K562 (cell line): ENCODE data around the gene CPVL. TPM values are rescaled to one million over a fixed set of nuclear protein-coding genes. Genes with fewer than 3 reads are reported as not detected.

Experiments
- ATAC-seq: fragments of 200-7000 bp; cut with Tn5 transposase; 3 replicates; pipeline ENCODE4 v1.9.1; 2020; ENCODE audit warnings: moderate library complexity
- BruUV-seq: library from RNA; stranded (reverse); fragments of 400-500 nt; replicated peaks from 2 replicates; lab custom pipeline; 2021; lab: Mats Ljungman, UMichigan
- CTCF ChIA-PET: fragments of 300-600 bp; formaldehyde crosslinking; extraction: SDS; loops from one replicate; lab custom pipeline; 2021; ENCODE audit warnings: low intra/inter-chr PET ratio; lab: Yijun Ruan, JAX
- POLR2A ChIA-PET: fragments of 300-600, 350-650 bp; sonication (Branson Sonifier 250); formaldehyde crosslinking; extraction: SDS; loops from one replicate; lab custom pipeline; 2021; ENCODE audit warnings: antibody characterized with exemption, inconsistent platforms; lab: Yijun Ruan, JAX
- DNase-seq, 4 experiments: peaks; one replicate each; pipeline versions ENCODE4 v3.0.0 to v3.0.0-alpha.2; 2011 to 2018; ENCODE audit warnings: low spot score in 3 of 4, mixed read lengths in 3 of 4; ENCODE audit errors: extremely low read depth in 1 of 4
- FAIRE-seq: peaks from 2 replicates; lab custom pipeline; 2011; peaks lifted over from hg19 to GRCh38; lab: Jason Lieb, UNC
- H2AFZ ChIP-seq: 2 replicates; pipeline ENCODE4 v1.6.0; 2011; ENCODE audit warnings: low read depth, low read length, control low read depth, inconsistent platforms
- H3K27ac ChIP-seq: fragments of 200-600 bp; 3 replicates; pipeline ENCODE4 v1.8.0; 2011; ENCODE audit warnings: low read depth, mild to moderate bottlenecking, control low read depth, inconsistent platforms, low read length, moderate library complexity, mixed read lengths; ENCODE audit errors: extremely low read depth
- H3K27me3 ChIP-seq, 2 experiments: fragments of 300-600 bp in 1 of 2; 2 replicates in 1 of 2; 3 replicates in 1 of 2; pipeline versions ENCODE4 v1.6.0 to v1.8.0; 2011; ENCODE audit warnings: inconsistent platforms in 2 of 2, low read length in 2 of 2, mild to moderate bottlenecking in 1 of 2, mixed read lengths in 1 of 2, moderate library complexity in 1 of 2; ENCODE audit not compliant: control insufficient read depth in 2 of 2, insufficient read depth in 2 of 2
- H3K36me3 ChIP-seq: fragments of 300-600 bp; 3 replicates; pipeline ENCODE4 v1.8.0; 2011; ENCODE audit warnings: mild to moderate bottlenecking, low read length, inconsistent platforms; ENCODE audit not compliant: control insufficient read depth, insufficient read depth
- H3K4me1 ChIP-seq, 2 experiments: fragments of 200-600 bp in 1 of 2; replicated peaks in 1 of 2; 2 replicates in 1 of 2; 3 replicates in 1 of 2; pipeline versions ENCODE4 v1.5.1 to v1.8.0; 2011; ENCODE audit warnings: inconsistent platforms in 2 of 2, low read length in 2 of 2, mild to moderate bottlenecking in 1 of 2, mixed read lengths in 1 of 2, moderate library complexity in 1 of 2; ENCODE audit not compliant: control insufficient read depth in 2 of 2, insufficient read depth in 2 of 2
- H3K4me2 ChIP-seq: 2 replicates; pipeline ENCODE4 v1.6.1; 2011; ENCODE audit warnings: low read length, control low read depth, inconsistent platforms, mixed read lengths; ENCODE audit not compliant: insufficient read depth
- H3K4me3 ChIP-seq: fragments of 200-600 bp; sonication (generic), shearing (Covaris generic); 2 replicates; pipeline ENCODE4 v1.5.1; 2016; ENCODE audit warnings: control low read depth, inconsistent platforms
- H3K79me2 ChIP-seq: fragments of 200-600 bp; 3 replicates; pipeline ENCODE4 v1.8.0; 2011; ENCODE audit warnings: low read length, inconsistent platforms; ENCODE audit not compliant: control insufficient read depth, insufficient read depth
- H3K9ac ChIP-seq, 2 experiments: 2 replicates each; pipeline versions ENCODE4 v1.6.0 to v1.6.1; 2011; ENCODE audit warnings: low read depth in 2 of 2, low read length in 2 of 2, control low read depth in 1 of 2, inconsistent platforms in 1 of 2, mild to moderate bottlenecking in 1 of 2, mixed read lengths in 1 of 2; ENCODE audit not compliant: insufficient read depth in 1 of 2
- H3K9me1 ChIP-seq: one replicate; pipeline ENCODE4 v1.6.0; 2011; ENCODE audit warnings: inconsistent platforms, mild to moderate bottlenecking, low read length, moderate library complexity; ENCODE audit not compliant: control insufficient read depth, insufficient read depth
- H3K9me3 ChIP-seq: replicated peaks from 2 replicates; pipeline ENCODE4 v1.5.1; 2011; ENCODE audit warnings: low read depth, low read length, inconsistent platforms; ENCODE audit not compliant: control insufficient read depth, insufficient read depth
- H4K20me1 ChIP-seq: replicated peaks from 2 replicates; pipeline ENCODE4 v1.6.1; 2011; ENCODE audit warnings: low read length, inconsistent platforms, mixed read lengths; ENCODE audit not compliant: control insufficient read depth, insufficient read depth
- BACH1 ChIP-seq: fragments of 200-800 bp; sonication (Bioruptor generic); IDR thresholded peaks from 2 replicates; pipeline ENCODE4 v1.6.1; 2016; ENCODE audit warnings: missing genetic modification characterization, missing compliant biosample characterization
- BRD4 ChIP-seq: fragments of 200-600 bp; sonication (generic); IDR thresholded peaks from 2 replicates; pipeline ENCODE4 v1.6.1; 2017; ENCODE audit warnings: inconsistent platforms
- BRF1 ChIP-seq: IDR thresholded peaks from 3 replicates; pipeline ENCODE4 v1.6.1; 2011; ENCODE audit warnings: borderline replicate concordance, mild to moderate bottlenecking; ENCODE audit not compliant: insufficient read length; ENCODE audit errors: extremely low read depth
- ELF1 ChIP-seq: fragments of 200-800 bp; sonication (Bioruptor generic); IDR thresholded peaks from 2 replicates; pipeline ENCODE4 v1.6.1; 2016; ENCODE audit warnings: missing genetic modification characterization, missing compliant biosample characterization
- KLF13 ChIP-seq: fragments of 450-650 bp; IDR thresholded peaks from 2 replicates; pipeline ENCODE4 v1.6.1; 2016; ENCODE audit warnings: missing genetic modification characterization, low read depth, mild to moderate bottlenecking, missing compliant biosample characterization, moderate library complexity, borderline replicate concordance
- SETDB1 ChIP-seq: IDR thresholded peaks from one replicate; pipeline ENCODE4 v1.6.1; 2012; ENCODE audit warnings: low read length, control low read depth, inconsistent platforms
- TFAM ChIP-seq: fragments of 250-450 bp; sonication (Bioruptor Pico); conservative IDR thresholded peaks from 2 replicates; pipeline ENCODE4 v1.5.0; 2021; ENCODE audit warnings: mild to moderate bottlenecking, moderate library complexity
- TRIM28 ChIP-seq: fragments of 450-650 bp; IDR thresholded peaks from 2 replicates; pipeline ENCODE4 v1.6.1; 2017
- ZFP30 ChIP-seq: fragments of 250-450 bp; sonication (Bioruptor Pico); IDR thresholded peaks from 2 replicates; pipeline ENCODE4 v1.8.0; 2022; ENCODE audit warnings: moderate library complexity, mild to moderate bottlenecking, inconsistent platforms, borderline replicate concordance
- ZNF311 ChIP-seq: fragments of 250-450 bp; sonication (Bioruptor Pico); IDR thresholded peaks from 2 replicates; pipeline ENCODE4 v1.4.0; 2020; ENCODE audit warnings: mild to moderate bottlenecking, moderate library complexity
- ZNF57 ChIP-seq: fragments of 450-650 bp; formaldehyde crosslinking; IDR thresholded peaks from 2 replicates; pipeline ENCODE4 v1.4.0; 2020; ENCODE audit warnings: mild to moderate bottlenecking, moderate library complexity
- WGBS: fragments of 100-300 bp; shearing (Covaris generic); methylation state at CpG from one replicate; pipeline ENCODE4 v1.1.6; 2016; ENCODE audit warnings: low coverage, mixed read lengths; ENCODE audit not compliant: insufficient coverage; ENCODE audit errors: missing lambda C conversion rate; 5-methylcytosine and 5-hydroxymethylcytosine counted together
- in situ Hi-C: fragments of 300-500 bp; cut with MboI; formaldehyde crosslinking; loops from 4 replicates; pipeline ENCODE4 v1.15.0; 2018; ENCODE audit warnings: inconsistent platforms, mixed read lengths
- intact Hi-C: fragments of 100-400 bp; cut with micrococcal nuclease; formaldehyde crosslinking; loops from 2 replicates; pipeline ENCODE4 v1.14.2; 2022
- polyA plus RNA-seq, 8 experiments: library from polyadenylated mRNA; depleted of rRNA in 4 of 8; stranded (reverse) in 5 of 8; unstranded in 3 of 8; fragments of >200 nt; fragmentation: Nextera tagmentation in 2 of 8; fragmentation: Illumina TruSeq in 1 of 8; extraction: Ambion mirVana in 2 of 8; extraction: Trizol in 1 of 8; gene quantifications; 2 replicates each; pipeline versions ENCODE4 v1.2.1 to v1.2.3, GENCODE V29; 2011 to 2014; ENCODE audit warnings: inconsistent platforms in 1 of 8, missing spikeins in 1 of 8
- total RNA-seq, 7 experiments: library from RNA; depleted of rRNA in 6 of 7; stranded (reverse); fragments of >200 nt in 6 of 7; fragmentation: Illumina TruSeq in 2 of 7; extraction: Trizol in 2 of 7; gene quantifications; 2 replicates each; pipeline versions ENCODE4 v1.2.1 to v1.2.3, GENCODE V29; 2011 to 2021; ENCODE audit warnings: low replicate concordance in 1 of 7
- TF ChIP-seq, protein P1 (sequence below): fragments of 250-450 bp; sonication (Bioruptor Pico); IDR thresholded peaks from 2 replicates; pipeline ENCODE4 v1.8.0; 2021; ENCODE audit warnings: moderate library complexity, mild to moderate bottlenecking, inconsistent platforms
- TF ChIP-seq, protein P2 (sequence below): fragments of 450-650 bp; IDR thresholded peaks from one replicate; pipeline ENCODE4 v1.6.1; 2018; ENCODE audit warnings: mild to moderate bottlenecking, moderate library complexity; ENCODE audit not compliant: partially characterized antibody

CPVL gene
- total and polyA plus RNA-seq, 9 of the 15 experiments (the other 6 are each of a cell fraction or from before 2014, with no cell fraction given) = 0.89 to 2.4 (median 1.5) TPM

DNA sequence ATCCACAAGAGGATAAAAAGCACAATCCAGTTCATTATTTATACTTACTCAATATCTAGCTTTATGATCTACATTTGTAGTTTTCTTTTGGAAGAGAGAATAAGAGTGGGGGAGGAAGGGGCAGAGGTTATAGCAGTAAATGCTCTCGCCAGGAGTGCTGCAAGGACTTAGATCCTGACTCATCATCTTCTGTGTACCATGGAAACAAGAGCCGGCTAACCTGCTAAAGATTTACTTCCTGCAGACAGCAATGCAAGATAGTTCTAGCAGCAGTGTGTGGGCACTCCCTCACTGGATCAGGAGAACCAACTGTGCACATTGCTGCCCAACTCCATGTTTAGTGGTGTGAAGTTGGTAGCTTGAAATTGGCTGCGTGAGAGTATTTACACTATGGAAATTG is 140.5 kb downstream of the CPVL start:
- H3K27me3 ChIP-seq = no peaks in the 10 kb centered on the region
- FAIRE-seq = no peak
- no peak for TF ChIP-seq ZNF311 (CRISPR knock-in tag)
- TF ChIP-seq, protein P1, sequence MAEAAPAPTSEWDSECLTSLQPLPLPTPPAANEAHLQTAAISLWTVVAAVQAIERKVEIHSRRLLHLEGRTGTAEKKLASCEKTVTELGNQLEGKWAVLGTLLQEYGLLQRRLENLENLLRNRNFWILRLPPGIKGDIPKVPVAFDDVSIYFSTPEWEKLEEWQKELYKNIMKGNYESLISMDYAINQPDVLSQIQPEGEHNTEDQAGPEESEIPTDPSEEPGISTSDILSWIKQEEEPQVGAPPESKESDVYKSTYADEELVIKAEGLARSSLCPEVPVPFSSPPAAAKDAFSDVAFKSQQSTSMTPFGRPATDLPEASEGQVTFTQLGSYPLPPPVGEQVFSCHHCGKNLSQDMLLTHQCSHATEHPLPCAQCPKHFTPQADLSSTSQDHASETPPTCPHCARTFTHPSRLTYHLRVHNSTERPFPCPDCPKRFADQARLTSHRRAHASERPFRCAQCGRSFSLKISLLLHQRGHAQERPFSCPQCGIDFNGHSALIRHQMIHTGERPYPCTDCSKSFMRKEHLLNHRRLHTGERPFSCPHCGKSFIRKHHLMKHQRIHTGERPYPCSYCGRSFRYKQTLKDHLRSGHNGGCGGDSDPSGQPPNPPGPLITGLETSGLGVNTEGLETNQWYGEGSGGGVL = no peak
- TF ChIP-seq, all 486 proteins: peak for 0
- Histone ChIP-seq H4K20me1 (no peaks in the 10 kb centered on the region), H3K4me1 (no peaks in the 10 kb centered on the region), H3K9me1 (no peaks in the 10 kb centered on the region), H3K36me3 (no peaks in the 10 kb centered on the region), H3K27ac (no peak overlapping the region), H3K79me2 (no peaks in the 10 kb centered on the region), H2AFZ (no peak overlapping the region), H3K4me2 (no peak overlapping the region), H3K9ac (no peak overlapping the region), H3K4me3 (no peak overlapping the region), H3K9me3 (no peaks in the 10 kb centered on the region)
- intact Hi-C loops (no loop called here), in situ Hi-C loops (no loop called here)
- DNase-seq (no peak), ATAC-seq (no peak)
- CTCF ChIA-PET = no interaction called here
- POLR2A ChIA-PET = no interaction called here
- no TSS peak for BruUV-seq
- 2% methylated on average over 3 of the region's 3 CpGs for WGBS

DNA sequence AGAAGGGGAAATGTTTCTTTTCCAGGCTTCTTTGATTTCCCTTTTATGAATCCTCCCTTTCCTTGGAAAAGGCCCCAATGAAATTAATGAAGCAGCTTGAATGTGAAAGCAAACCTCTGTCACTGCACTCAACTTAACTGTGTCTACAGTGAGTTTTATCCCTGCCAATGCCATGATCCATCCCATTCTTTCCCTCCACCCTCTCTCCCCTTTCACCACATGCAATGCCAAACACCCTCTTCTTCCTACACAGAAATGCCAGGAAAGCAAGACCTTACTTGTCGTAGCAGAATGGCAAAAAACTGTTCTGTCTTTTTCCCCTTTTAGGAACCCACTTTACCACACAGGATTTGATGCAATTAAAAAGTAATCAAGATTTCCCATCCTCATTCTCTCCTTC is 140.9 kb downstream of the CPVL start:
- Histone ChIP-seq H4K20me1 (no peaks in the 10 kb centered on the region), H3K9me1 (no peaks in the 10 kb centered on the region), H3K4me1 (no peaks in the 10 kb centered on the region), H3K27me3 (no peaks in the 10 kb centered on the region), H3K36me3 (no peaks in the 10 kb centered on the region), H2AFZ (no peak overlapping the region), H3K9me3 (no peaks in the 10 kb centered on the region), H3K9ac (no peak overlapping the region), H3K4me2 (no peak overlapping the region), H3K4me3 (no peak overlapping the region), H3K27ac (no peak overlapping the region), H3K79me2 (no peaks in the 10 kb centered on the region)
- FAIRE-seq = no peak
- ATAC-seq = no peak
- intact Hi-C loops (no loop called here), in situ Hi-C loops (no loop called here)
- no peak for DNase-seq
- CTCF ChIA-PET = no interaction called here
- BruUV-seq = no TSS peak
- POLR2A ChIA-PET = no interaction called here
- 0% methylated on average over 1 of the region's 1 CpG for WGBS
- TF ChIP-seq BACH1 (tag) = no peak
- no peak for TF ChIP-seq SETDB1
- TF ChIP-seq KLF13 (tag) = no peak
- TF ChIP-seq, protein P2, sequence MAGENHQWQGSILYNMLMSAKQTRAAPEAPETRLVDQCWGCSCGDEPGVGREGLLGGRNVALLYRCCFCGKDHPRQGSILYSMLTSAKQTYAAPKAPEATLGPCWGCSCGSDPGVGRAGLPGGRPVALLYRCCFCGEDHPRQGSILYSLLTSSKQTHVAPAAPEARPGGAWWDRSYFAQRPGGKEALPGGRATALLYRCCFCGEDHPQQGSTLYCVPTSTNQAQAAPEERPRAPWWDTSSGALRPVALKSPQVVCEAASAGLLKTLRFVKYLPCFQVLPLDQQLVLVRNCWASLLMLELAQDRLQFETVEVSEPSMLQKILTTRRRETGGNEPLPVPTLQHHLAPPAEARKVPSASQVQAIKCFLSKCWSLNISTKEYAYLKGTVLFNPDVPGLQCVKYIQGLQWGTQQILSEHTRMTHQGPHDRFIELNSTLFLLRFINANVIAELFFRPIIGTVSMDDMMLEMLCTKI = no peak
- no peak for TF ChIP-seq TRIM28
- TF ChIP-seq BRF1 = no peak
- TF ChIP-seq ZFP30 (CRISPR knock-in tag) = no peak
- TF ChIP-seq BRD4 = no peak
- no peak for TF ChIP-seq ZNF57 (CRISPR knock-in tag)
- TF ChIP-seq TFAM (CRISPR knock-in tag) = no peak
- no peak for TF ChIP-seq ELF1
